Measurements from ENCODE around the gene TPX2.

Gene TPX2

GRCh38 chr20:31705598-31706597 is 33.2 kb upstream of the TPX2 start:
- H3K27me3 Mint-ChIP-seq (ENCODE audit: low read depth), result no peaks in the 10 kb centered on the region
- peaks cover 39% of the 10 kb centered on the region for H3K4me1 Mint-ChIP-seq
- TF ChIP-seq CTCF (IDR thresholded peaks at IDR 0.05; ENCODE audit: unreplicated experiment in 3 of 3), result no peak
- H3K4me3 Mint-ChIP-seq, result no peak overlapping the region
- H3K36me3 Mint-ChIP-seq (ENCODE audit: low read depth), result peaks cover 52% of the 10 kb centered on the region
- H3K9me3 Mint-ChIP-seq, result no peaks in the 10 kb centered on the region
- peak overlapping the region; percentile 15 to 44 (median 31) for H3K27ac Mint-ChIP-seq

- TF ChIP-seq CTCF (IDR thresholded peaks at IDR 0.05; ENCODE audit: unreplicated experiment in 3 of 3), result no peak
- no peak overlapping the region for H3K4me3 Mint-ChIP-seq
- H3K9me3 Mint-ChIP-seq, result no peaks in the 10 kb centered on the region
- H3K27ac Mint-ChIP-seq, result peak overlapping the region in 1 of 3 experiments; percentile 44
- H3K4me1 Mint-ChIP-seq, result peaks cover 42% of the 10 kb centered on the region
- H3K27me3 Mint-ChIP-seq (ENCODE audit: low read depth), result no peaks in the 10 kb centered on the region
- H3K36me3 Mint-ChIP-seq (ENCODE audit: low read depth), result peaks cover 48% of the 10 kb centered on the region
Observed at GRCh38 chr20:31706607-31707257, 32.4 kb upstream of the TPX2 start.

- no peaks in the 10 kb centered on the region for H3K27me3 Mint-ChIP-seq (ENCODE audit: low read depth)
- no peaks in the 10 kb centered on the region for H3K9me3 Mint-ChIP-seq
- peaks cover 43% of the 10 kb centered on the region for H3K36me3 Mint-ChIP-seq (ENCODE audit: low read depth)
- TF ChIP-seq CTCF (IDR thresholded peaks at IDR 0.05; ENCODE audit: unreplicated experiment in 3 of 3), result no peak
- no peak overlapping the region for H3K27ac Mint-ChIP-seq
- peaks cover 44% of the 10 kb centered on the region for H3K4me1 Mint-ChIP-seq
- H3K4me3 Mint-ChIP-seq, result no peak overlapping the region
Observed at GRCh38 chr20:31707258-31707615, 31.9 kb upstream of the TPX2 start.

GRCh38 chr20:31707994-31708735 is 30.9 kb upstream of the TPX2 start:
- Mint-ChIP-seq H3K4me1 (peaks cover 53% of the 10 kb centered on the region), H3K27ac (no peak overlapping the region), H3K9me3 (no peaks in the 10 kb centered on the region), H3K4me3 (no peak overlapping the region), H3K36me3 (ENCODE audit: low read depth) (peaks cover 47% of the 10 kb centered on the region), H3K27me3 (ENCODE audit: low read depth) (no peaks in the 10 kb centered on the region)
- TF ChIP-seq CTCF (IDR thresholded peaks at IDR 0.05; ENCODE audit: unreplicated experiment in 3 of 3), result no peak

- H3K4me3 Mint-ChIP-seq, result no peak overlapping the region
- H3K36me3 Mint-ChIP-seq (ENCODE audit: low read depth), result peaks cover 52% of the 10 kb centered on the region
- peak overlapping the region in 1 of 3 experiments; percentile 53 for H3K27ac Mint-ChIP-seq
- H3K27me3 Mint-ChIP-seq (ENCODE audit: low read depth), result no peaks in the 10 kb centered on the region
- no peak for TF ChIP-seq CTCF (IDR thresholded peaks at IDR 0.05; ENCODE audit: unreplicated experiment in 3 of 3)
- no peaks in the 10 kb centered on the region for H3K9me3 Mint-ChIP-seq
- H3K4me1 Mint-ChIP-seq, result peaks cover 60% of the 10 kb centered on the region
Observed at GRCh38 chr20:31708736-31709534, 30.2 kb upstream of the TPX2 start.
